Lung (tissue), 12 donors: ENCODE results near the gene C3orf33. TPM values are rescaled to one million over a fixed set of nuclear protein-coding genes. Genes with fewer than 3 reads are reported as not detected.

ENCODE experiments used
- ATAC-seq: fragments of 200-7000 bp; cut with Tn5 transposase; one replicate; pipeline ENCODE4 v1.9.1; 2020; ENCODE audit warnings: moderate number of reproducible peaks; ENCODE audit not compliant: insufficient read depth, low FRiP score
- DNase-seq, 3 donors: peaks; one replicate each; pipeline ENCODE4 v3.0.0-alpha.2; 2013 to 2017
- H3K27ac ChIP-seq, 2 donors: one replicate each; pipeline ENCODE4 v1.5.1; 2013; ENCODE audit warnings: mild to moderate bottlenecking in 2 of 2, moderate library complexity in 2 of 2, control low read depth in 1 of 2, inconsistent platforms in 1 of 2, low read depth in 1 of 2, low read length in 1 of 2
- H3K27me3 ChIP-seq, 3 donors: one replicate each; pipeline ENCODE4 v1.5.1; 2013; ENCODE audit warnings: low read length in 2 of 3; ENCODE audit not compliant: control insufficient read depth in 3 of 3, insufficient read depth in 3 of 3
- H3K36me3 ChIP-seq, 4 donors: one replicate each; pipeline ENCODE4 v1.5.1; 2013; ENCODE audit warnings: low read length in 4 of 4, mild to moderate bottlenecking in 1 of 4, moderate library complexity in 1 of 4; ENCODE audit not compliant: control insufficient read depth in 4 of 4, insufficient read depth in 4 of 4
- H3K4me1 ChIP-seq, 5 donors: one replicate each; pipeline ENCODE4 v1.5.1; 2013; ENCODE audit warnings: low read length in 5 of 5, mild to moderate bottlenecking in 2 of 5, moderate library complexity in 1 of 5; ENCODE audit not compliant: control insufficient read depth in 5 of 5, insufficient read depth in 5 of 5
- H3K4me3 ChIP-seq: one replicate; pipeline ENCODE4 v1.5.1; 2013; ENCODE audit warnings: mild to moderate bottlenecking, control low read depth, moderate library complexity
- H3K9ac ChIP-seq, 2 donors: one replicate each; pipeline ENCODE4 v1.5.1; 2013; ENCODE audit warnings: low read length in 2 of 2, control low read depth in 1 of 2; ENCODE audit not compliant: insufficient read depth in 1 of 2
- H3K9me3 ChIP-seq, 4 donors: one replicate each; pipeline ENCODE4 v1.5.1; 2013; ENCODE audit warnings: low read length in 3 of 4, mild to moderate bottlenecking in 1 of 4, moderate library complexity in 1 of 4; ENCODE audit not compliant: control insufficient read depth in 4 of 4, insufficient read depth in 3 of 4
- WGBS, 2 donors: extraction: QIAGEN DNeasy Blood & Tissue Kit; methylation state at CpG; one replicate each; pipeline ENCODE4 v1.1.7; 2013; 5-methylcytosine and 5-hydroxymethylcytosine counted together
- polyA plus RNA-seq, 2 donors: library from polyadenylated mRNA; stranded (reverse); fragments of 200-250 nt; gene quantifications; one replicate each; pipeline ENCODE4 v1.2.1, GENCODE V29; 2013
- total RNA-seq, 2 donors: library from RNA; depleted of rRNA in 1 of 2; stranded (reverse); fragments of >200 nt in 1 of 2; gene quantifications; one replicate each; pipeline ENCODE4 v1.2.1, GENCODE V29; 2014 to 2021
- TF ChIP-seq, protein P1 (sequence below): IDR thresholded peaks from 2 replicates; pipeline ENCODE4 v1.5.1; 2012; ENCODE audit warnings: mild to moderate bottlenecking; ENCODE audit errors: control extremely low read depth, extremely low read depth
- donor health status: control.
- donor health status: control.
- donor health status: Bipolar disorder and iron deficiency.
- donor health status: healthy.
- donor health status: DM: yes; HTN: yes; CAD: no.

Gene C3orf33
- total and polyA plus RNA-seq, 4 donors: 2.3 to 4.9 (median 2.6) TPM

DNA sequence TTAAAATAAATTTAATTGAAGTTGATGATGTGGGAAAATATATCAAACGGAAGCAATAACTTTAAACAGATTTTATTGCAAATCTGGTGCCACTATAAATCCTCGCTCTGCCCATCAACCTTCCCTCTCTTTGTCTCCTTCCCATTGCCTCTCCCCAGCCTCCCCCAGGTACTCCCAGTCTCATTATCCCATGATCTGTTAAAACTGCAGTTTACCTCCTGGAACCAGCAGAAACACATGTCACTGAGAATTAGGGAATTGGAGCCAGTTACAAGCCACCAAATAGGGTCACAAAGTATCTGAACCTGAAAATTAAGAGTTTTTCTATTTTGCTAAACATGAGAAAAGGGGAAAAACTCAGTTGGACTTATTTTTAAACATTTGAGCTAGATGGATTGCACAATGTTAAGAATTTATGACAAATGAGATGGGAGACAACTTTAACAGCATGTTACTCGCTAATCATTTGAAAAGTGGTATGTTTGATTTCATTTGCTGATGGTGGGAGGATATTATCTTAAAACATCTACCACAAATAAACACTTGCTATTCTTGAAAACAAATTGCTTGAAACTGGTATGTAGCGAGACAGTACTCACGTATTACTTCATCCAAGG, 63.6 kb downstream of the C3orf33 start:
- no peak overlapping the region for H3K9ac ChIP-seq
- H3K27ac ChIP-seq: no peak overlapping the region
- ATAC-seq (no peak), DNase-seq (peak in 1 of 3 donors; percentile 10)
- 64 to 85% methylated on average over 5 of the region's 5 CpGs for WGBS, 2 donors
- no peak overlapping the region for H3K4me3 ChIP-seq
- peaks cover 0 to 31% (median 3%) of the 10 kb centered on the region in 5 donors for H3K4me1 ChIP-seq
- no peaks in the 10 kb centered on the region for H3K36me3 ChIP-seq
- TF ChIP-seq, protein P1, sequence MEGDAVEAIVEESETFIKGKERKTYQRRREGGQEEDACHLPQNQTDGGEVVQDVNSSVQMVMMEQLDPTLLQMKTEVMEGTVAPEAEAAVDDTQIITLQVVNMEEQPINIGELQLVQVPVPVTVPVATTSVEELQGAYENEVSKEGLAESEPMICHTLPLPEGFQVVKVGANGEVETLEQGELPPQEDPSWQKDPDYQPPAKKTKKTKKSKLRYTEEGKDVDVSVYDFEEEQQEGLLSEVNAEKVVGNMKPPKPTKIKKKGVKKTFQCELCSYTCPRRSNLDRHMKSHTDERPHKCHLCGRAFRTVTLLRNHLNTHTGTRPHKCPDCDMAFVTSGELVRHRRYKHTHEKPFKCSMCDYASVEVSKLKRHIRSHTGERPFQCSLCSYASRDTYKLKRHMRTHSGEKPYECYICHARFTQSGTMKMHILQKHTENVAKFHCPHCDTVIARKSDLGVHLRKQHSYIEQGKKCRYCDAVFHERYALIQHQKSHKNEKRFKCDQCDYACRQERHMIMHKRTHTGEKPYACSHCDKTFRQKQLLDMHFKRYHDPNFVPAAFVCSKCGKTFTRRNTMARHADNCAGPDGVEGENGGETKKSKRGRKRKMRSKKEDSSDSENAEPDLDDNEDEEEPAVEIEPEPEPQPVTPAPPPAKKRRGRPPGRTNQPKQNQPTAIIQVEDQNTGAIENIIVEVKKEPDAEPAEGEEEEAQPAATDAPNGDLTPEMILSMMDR: no peak
- H3K9me3 ChIP-seq: no peaks in the 10 kb centered on the region
- peaks cover 2 to 49% (median 35%) of the 10 kb centered on the region in 3 donors for H3K27me3 ChIP-seq

DNA sequence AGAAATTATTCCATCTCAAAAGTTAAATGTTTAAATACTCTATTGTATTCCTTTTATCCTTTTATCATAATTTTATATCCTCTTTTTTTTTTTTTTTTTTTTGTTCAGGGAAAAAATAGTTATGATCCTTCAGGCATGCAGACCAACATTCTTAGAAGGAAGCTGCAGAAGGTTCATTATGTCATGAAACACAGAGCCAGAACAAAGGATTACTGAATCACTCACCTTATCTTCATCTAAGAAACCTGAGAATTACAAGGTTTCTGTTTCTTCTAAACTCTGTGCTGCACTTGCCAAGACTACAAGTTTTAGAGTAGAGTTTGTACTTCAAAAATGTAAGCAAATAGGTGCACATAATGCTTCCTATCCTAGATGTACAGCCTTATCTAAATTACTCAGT, 64.5 kb downstream of the C3orf33 start:
- Histone ChIP-seq H3K27me3 (peaks cover 2 to 41% (median 27%) of the 10 kb centered on the region in 3 donors), H3K4me1 (peaks cover 0 to 31% (median 3%) of the 10 kb centered on the region in 5 donors), H3K9me3 (no peaks in the 10 kb centered on the region), H3K36me3 (no peaks in the 10 kb centered on the region), H3K27ac (no peak overlapping the region), H3K9ac (no peak overlapping the region), H3K4me3 (no peak overlapping the region)
- DNase-seq (no peak), ATAC-seq (no peak)
- TF ChIP-seq, protein P1: no peak

DNA sequence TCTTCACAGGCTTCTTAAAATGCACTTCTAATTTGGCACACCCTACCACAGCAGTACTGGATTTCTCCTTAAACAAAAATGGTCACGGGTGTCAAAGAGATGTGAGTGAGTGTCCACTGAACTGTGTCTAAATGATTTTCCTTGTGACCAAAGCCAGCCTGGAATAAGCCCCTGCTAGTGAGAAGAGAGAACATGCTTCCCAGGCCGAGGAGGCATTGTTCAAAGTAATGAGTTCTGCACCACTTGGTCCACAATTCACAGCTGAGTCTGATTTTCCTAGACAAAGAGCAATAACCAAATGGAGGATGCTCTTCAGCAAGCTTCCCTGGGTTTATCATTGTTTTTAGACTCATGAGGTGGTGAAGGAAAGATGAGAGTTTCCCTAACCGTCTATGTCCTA, 65.0 kb downstream of the C3orf33 start:
- no peak overlapping the region for H3K9ac ChIP-seq
- TF ChIP-seq, protein P1: no peak
- no peaks in the 10 kb centered on the region for H3K36me3 ChIP-seq
- H3K9me3 ChIP-seq: no peaks in the 10 kb centered on the region
- H3K4me3 ChIP-seq: no peak overlapping the region
- DNase-seq: no peak
- H3K27me3 ChIP-seq: peaks cover 2 to 36% (median 26%) of the 10 kb centered on the region in 3 donors
- 60 to 82% methylated on average over 3 of the region's 3 CpGs for WGBS, 2 donors
- no peak for ATAC-seq
- H3K27ac ChIP-seq: no peak overlapping the region
- H3K4me1 ChIP-seq: peaks cover 0 to 29% (median 3%) of the 10 kb centered on the region in 5 donors

DNA sequence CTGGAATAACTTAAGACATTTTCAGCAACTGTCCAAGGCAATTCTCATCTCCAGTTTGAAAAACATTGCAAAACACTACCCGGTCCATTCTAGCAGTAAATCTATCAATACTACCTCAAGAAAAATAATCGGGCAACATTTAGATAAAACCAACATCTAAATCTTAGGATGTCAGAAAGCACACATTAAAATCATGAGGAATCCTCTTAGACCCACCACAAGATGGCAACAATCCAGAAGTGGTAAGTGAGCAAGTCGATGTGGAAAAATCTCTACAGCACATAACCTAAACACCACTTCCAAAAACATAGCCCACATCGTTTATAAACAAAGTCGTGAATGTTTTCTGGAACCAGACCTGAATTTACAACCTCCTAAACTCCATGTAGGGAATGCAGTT, 66.9 kb downstream of the C3orf33 start:
- Histone ChIP-seq H3K4me3 (no peak overlapping the region), H3K27me3 (peaks cover 2 to 22% (median 16%) of the 10 kb centered on the region in 3 donors), H3K9me3 (no peaks in the 10 kb centered on the region), H3K27ac (peak overlapping the region in 1 of 2 donors; percentile 57), H3K4me1 (peaks cover 0 to 10% (median 2%) of the 10 kb centered on the region in 5 donors), H3K36me3 (no peaks in the 10 kb centered on the region), H3K9ac (no peak overlapping the region)
- TF ChIP-seq, protein P1: no peak
- WGBS, 2 donors: 28 to 46% methylated on average over 5 of the region's 5 CpGs
- peak in 2 of 3 donors; percentile 37 to 51 for DNase-seq
- no peak for ATAC-seq
